HCT116 (cell line): ENCODE results near the gene PSMB7. TPM values are rescaled to one million over a fixed set of nuclear protein-coding genes. Genes with fewer than 3 reads are reported as not detected.

Source experiments
- ATAC-seq: fragments of 200-7000 bp; cut with Tn5 transposase; 2 replicates; pipeline ENCODE4 v1.9.1; 2020; ENCODE audit warnings: mild to moderate bottlenecking, moderate library complexity
- BruUV-seq: library from RNA; stranded (reverse); fragments of 400-500 nt; replicated peaks from 2 replicates; lab custom pipeline; 2021; lab: Mats Ljungman, UMichigan
- CTCF ChIA-PET: fragments of 300-600 bp; sonication (Branson Sonifier 250); formaldehyde crosslinking; loops from one replicate; lab custom pipeline; 2021; ENCODE audit warnings: antibody characterized with exemption; lab: Charles Lee
- POLR2A ChIA-PET: fragments of 300-600, 350-600 bp; sonication (Branson Sonifier 250); formaldehyde crosslinking; loops from one replicate; lab custom pipeline; 2021; ENCODE audit warnings: antibody characterized with exemption; lab: Charles Lee
- RAD21 ChIA-PET, 2 experiments: fragments of 300-600 bp; sonication (Branson Sonifier 250); formaldehyde crosslinking; loops; one replicate each; lab custom pipeline; 2023; ENCODE audit warnings: low total read pairs in 2 of 2; ENCODE audit not compliant: uncharacterized antibody in 2 of 2, unreplicated experiment in 2 of 2, low non-redundant PET in 1 of 2; lab: Charles Lee
- DNase-seq: peaks from one replicate; pipeline ENCODE4 v3.0.0-alpha.2; 2010; ENCODE audit warnings: low read depth, low spot score
- H2AFZ ChIP-seq: fragments of 200-600 bp; shearing (Covaris generic), sonication (generic); 2 replicates; pipeline ENCODE4 v1.6.1; 2017; ENCODE audit warnings: low read depth, mixed run types, mixed read lengths, antibody characterized with exemption, low read length; ENCODE audit not compliant: poor library complexity, severe bottlenecking
- H3K27ac ChIP-seq: 2 replicates; pipeline ENCODE4 v1.5.1; 2012; ENCODE audit warnings: low read depth, low read length
- H3K27me3 ChIP-seq: fragments of 200-600 bp; sonication (generic); 2 replicates; pipeline ENCODE4 v1.6.1; 2016; ENCODE audit warnings: mixed run types, low read length, mixed read lengths; ENCODE audit not compliant: insufficient read depth
- H3K36me3 ChIP-seq, 2 experiments: fragments of 200-500 bp in 1 of 2; fragments of 200-600 bp in 1 of 2; sonication (Bioruptor generic) in 1 of 2; sonication (generic) in 1 of 2; 2 replicates each; pipeline versions ENCODE4 v1.5.1 to v1.6.1; 2014 to 2016; ENCODE audit warnings: low read length in 2 of 2, inconsistent platforms in 1 of 2, mixed read lengths in 1 of 2, mixed run types in 1 of 2; ENCODE audit not compliant: insufficient read depth in 2 of 2, control insufficient read depth in 1 of 2
- H3K4me1 ChIP-seq, 2 experiments: fragments of 200-600 bp in 1 of 2; sonication (generic) in 1 of 2; 2 replicates each; pipeline versions ENCODE4 v1.5.1 to v1.6.1; 2012 to 2017; ENCODE audit warnings: low read length in 2 of 2, inconsistent platforms in 1 of 2, mild to moderate bottlenecking in 1 of 2, mixed read lengths in 1 of 2, mixed run types in 1 of 2, moderate library complexity in 1 of 2; ENCODE audit not compliant: insufficient read depth in 2 of 2, control insufficient read depth in 1 of 2
- H3K4me2 ChIP-seq: fragments of 200-600 bp; sonication (generic); 2 replicates; pipeline ENCODE4 v1.6.1; 2017; ENCODE audit warnings: mixed run types, low read length, mixed read lengths
- H3K4me3 ChIP-seq, 2 experiments: fragments of 200-600 bp in 1 of 2; sonication (generic) in 1 of 2; replicated peaks in 1 of 2; 2 replicates each; pipeline ENCODE4 v1.5.1; 2011 to 2016; ENCODE audit warnings: low read length in 2 of 2, control low read depth in 1 of 2, low read depth in 1 of 2, mild to moderate bottlenecking in 1 of 2, mixed read lengths in 1 of 2, mixed run types in 1 of 2
- H3K79me2 ChIP-seq: fragments of 200-600 bp; sonication (generic); 2 replicates; pipeline ENCODE4 v1.6.1; 2017; ENCODE audit warnings: mild to moderate bottlenecking, mixed run types, low read length, moderate library complexity, mixed read lengths; ENCODE audit not compliant: insufficient read depth
- H3K9ac ChIP-seq: fragments of 200-600 bp; sonication (generic); 2 replicates; pipeline ENCODE4 v1.6.1; 2016; ENCODE audit warnings: low read length, mixed read lengths
- H3K9me2 ChIP-seq: fragments of 200-600 bp; sonication (generic), shearing (Covaris generic); 2 replicates; pipeline ENCODE4 v1.6.1; 2017; ENCODE audit warnings: mixed run types, mild to moderate bottlenecking, moderate library complexity; ENCODE audit not compliant: insufficient read depth
- H3K9me3 ChIP-seq, 2 experiments: fragments of 200-500 bp in 1 of 2; fragments of 200-600 bp in 1 of 2; sonication (Bioruptor generic) in 1 of 2; sonication (generic) in 1 of 2; 2 replicates each; pipeline ENCODE4 v1.6.1; 2014 to 2017; ENCODE audit warnings: low read length in 2 of 2, mixed read lengths in 2 of 2, inconsistent platforms in 1 of 2, low read depth in 1 of 2, mild to moderate bottlenecking in 1 of 2, mixed run types in 1 of 2, moderate library complexity in 1 of 2; ENCODE audit not compliant: control insufficient read depth in 1 of 2, insufficient read depth in 1 of 2
- H4K20me1 ChIP-seq: fragments of 200-600 bp; sonication (generic), shearing (Covaris generic); 2 replicates; pipeline ENCODE4 v1.6.1; 2017; ENCODE audit warnings: mixed run types, mild to moderate bottlenecking, moderate library complexity; ENCODE audit not compliant: insufficient read depth
- CEBPB ChIP-seq: IDR thresholded peaks from 2 replicates; pipeline ENCODE4 v1.6.1; 2012; ENCODE audit warnings: low read depth
- EGR1 ChIP-seq: IDR thresholded peaks from 2 replicates; pipeline ENCODE4 v1.6.1; 2012; ENCODE audit warnings: low read depth
- ELF1 ChIP-seq: IDR thresholded peaks from 2 replicates; pipeline ENCODE4 v1.6.1; 2012; ENCODE audit warnings: low read depth, borderline replicate concordance
- EZH2phosphoT487 ChIP-seq: fragments of 200-600 bp; IDR thresholded peaks from 2 replicates; pipeline ENCODE4 v1.6.1; 2018; ENCODE audit warnings: antibody characterized with exemption, borderline replicate concordance
- FOSL1 ChIP-seq: IDR thresholded peaks from 2 replicates; pipeline ENCODE4 v1.6.1; 2012; ENCODE audit warnings: low read depth
- JUND ChIP-seq: IDR thresholded peaks from 2 replicates; pipeline ENCODE4 v1.6.1; 2012
- POLR2A ChIP-seq: IDR thresholded peaks from 2 replicates; pipeline ENCODE4 v1.7.0; 2011; ENCODE audit warnings: borderline replicate concordance; ENCODE audit not compliant: insufficient read depth, insufficient read length; ENCODE audit errors: extremely low read depth
- POLR2AphosphoS5 ChIP-seq: IDR thresholded peaks from 2 replicates; pipeline ENCODE4 v1.6.1; 2011; ENCODE audit warnings: mild to moderate bottlenecking, low read depth, low read length, moderate library complexity
- RAD21 ChIP-seq: IDR thresholded peaks from 2 replicates; pipeline ENCODE4 v1.6.1; 2012; ENCODE audit warnings: low read depth, mild to moderate bottlenecking
- TCF7L2 ChIP-seq: IDR thresholded peaks from 2 replicates; pipeline ENCODE4 v1.7.0; 2011; ENCODE audit warnings: borderline replicate concordance, inconsistent platforms; ENCODE audit not compliant: insufficient read depth, insufficient read length; ENCODE audit errors: extremely low read depth
- ZNF274 ChIP-seq: fragments of 200-500 bp; sonication (Bioruptor generic); IDR thresholded peaks from 2 replicates; pipeline ENCODE4 v1.6.1; 2014; ENCODE audit warnings: mild to moderate bottlenecking, low read depth, low read length, inconsistent platforms
- intact Hi-C: fragments of 100-400 bp; cut with micrococcal nuclease; formaldehyde crosslinking; loops from 2 replicates; pipeline ENCODE4 v1.10.0; 2022
- total RNA-seq: library from RNA; stranded (reverse); gene quantifications from one replicate; pipeline ENCODE4 v1.2.1, GENCODE V29; 2021; ENCODE audit not compliant: unreplicated experiment
- TF ChIP-seq, protein P1 (sequence below), 3 experiments: fragments of 200-600 bp in 1 of 3; sonication (generic) in 1 of 3; IDR thresholded peaks in 2 of 3; conservative IDR thresholded peaks in 1 of 3; 2 replicates each; pipeline ENCODE4 v1.5.1; 2012 to 2017; ENCODE audit warnings: low read depth in 2 of 3, low read length in 2 of 3, antibody characterized with exemption in 1 of 3, borderline replicate concordance in 1 of 3, control low read depth in 1 of 3, mild to moderate bottlenecking in 1 of 3, mixed read lengths in 1 of 3, mixed run types in 1 of 3, moderate library complexity in 1 of 3; ENCODE audit not compliant: insufficient read depth in 1 of 3
- TF ChIP-seq, protein P2 (sequence below): IDR thresholded peaks from 2 replicates; pipeline ENCODE4 v1.6.1; 2011; ENCODE audit warnings: mild to moderate bottlenecking, low read length, moderate library complexity; ENCODE audit not compliant: insufficient replicate concordance; ENCODE audit errors: extremely low read depth
- TF ChIP-seq, protein P3 (sequence below): IDR thresholded peaks from 2 replicates; pipeline ENCODE4 v1.6.1; 2012

Gene PSMB7
- total RNA-seq, 1 experiment from 2014 or later = 222 TPM

- no peak for TF ChIP-seq CEBPB
- no peaks in the 10 kb centered on the region for H3K27me3 ChIP-seq
- ChIA-PET RAD21 (no interaction called here), POLR2A (no interaction called here), CTCF (no interaction called here)
- H3K9me2 ChIP-seq = no peaks in the 10 kb centered on the region
- intact Hi-C loops = no loop called here
- no peak for DNase-seq
- no peak overlapping the region for H2AFZ ChIP-seq
- H3K79me2 ChIP-seq = peaks cover 60% of the 10 kb centered on the region
- H3K4me1 ChIP-seq = no peaks in the 10 kb centered on the region
- peaks cover 19% of the 10 kb centered on the region; the same call in 1 of the 2 replicates for H4K20me1 ChIP-seq
- ATAC-seq = no peak
- H3K4me2 ChIP-seq = no peak overlapping the region
- no TSS peak for BruUV-seq
- peaks cover 17 to 39% of the 10 kb centered on the region in 2 experiments for H3K36me3 ChIP-seq
- no peak overlapping the region for H3K4me3 ChIP-seq
- no peak overlapping the region for H3K9ac ChIP-seq
- no peaks in the 10 kb centered on the region for H3K9me3 ChIP-seq
- no peak overlapping the region for H3K27ac ChIP-seq
Observed at GRCh38 chr9:124355039-124355940, 60.0 kb downstream of the PSMB7 start.

DNA sequence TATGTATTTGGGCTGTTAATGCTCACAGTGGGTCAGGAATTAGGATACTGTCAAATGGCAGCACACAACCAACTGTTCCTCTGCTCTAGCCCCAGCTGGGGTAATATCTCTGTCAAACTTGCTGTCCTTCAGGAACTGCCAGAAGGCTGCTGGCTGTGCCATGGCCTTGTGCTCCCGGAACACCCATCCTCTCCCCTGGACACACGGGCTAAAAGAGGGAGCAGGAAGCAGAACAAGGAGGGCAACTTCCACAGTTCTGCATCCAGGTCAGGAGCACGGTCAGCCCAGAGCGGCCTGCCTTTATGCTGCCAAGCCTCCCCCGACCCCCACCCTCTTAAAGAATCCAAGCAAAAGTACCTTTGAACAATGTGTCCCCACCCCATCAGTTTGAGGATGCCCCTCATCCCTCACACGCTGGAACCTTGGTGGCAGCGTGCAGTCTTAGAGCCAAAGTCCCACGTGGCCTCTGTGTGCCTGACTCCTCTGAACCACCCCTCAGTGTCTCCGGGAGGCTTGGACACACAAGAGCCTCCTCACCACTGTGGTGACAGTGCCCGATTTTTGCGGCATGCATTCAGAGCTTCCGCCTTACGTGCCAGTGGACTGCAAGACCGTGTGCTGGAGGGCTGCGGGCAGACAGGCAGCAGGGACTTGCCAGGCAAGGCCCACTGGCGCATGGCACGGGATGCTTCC, 60.8 kb downstream of the PSMB7 start:
- Histone ChIP-seq H3K4me2 (no peak overlapping the region), H3K27me3 (no peaks in the 10 kb centered on the region), H3K4me1 (no peaks in the 10 kb centered on the region), H3K79me2 (peaks cover 54% of the 10 kb centered on the region), H3K36me3 (peaks cover 19 to 39% of the 10 kb centered on the region in 2 experiments), H2AFZ (no peak overlapping the region), H3K27ac (no peak overlapping the region), H3K9ac (no peak overlapping the region), H3K4me3 (no peak overlapping the region), H4K20me1 (peaks cover 15% of the 10 kb centered on the region; the same call in 1 of the 2 replicates), H3K9me2 (no peaks in the 10 kb centered on the region), H3K9me3 (no peaks in the 10 kb centered on the region)
- CTCF ChIA-PET = no interaction called here
- POLR2A ChIA-PET = no interaction called here
- no peak for DNase-seq
- RAD21 ChIA-PET = no interaction called here
- no peak for ATAC-seq
- intact Hi-C loops = no loop called here
- BruUV-seq = no TSS peak
- TF ChIP-seq POLR2A (no peak), JUND (no peak), ZNF274 (no peak), RAD21 (no peak), EGR1 (no peak), TCF7L2 (no peak), POLR2AphosphoS5 (no peak), FOSL1 (no peak), EZH2phosphoT487 (no peak), ELF1 (no peak)
- TF ChIP-seq, protein P1, sequence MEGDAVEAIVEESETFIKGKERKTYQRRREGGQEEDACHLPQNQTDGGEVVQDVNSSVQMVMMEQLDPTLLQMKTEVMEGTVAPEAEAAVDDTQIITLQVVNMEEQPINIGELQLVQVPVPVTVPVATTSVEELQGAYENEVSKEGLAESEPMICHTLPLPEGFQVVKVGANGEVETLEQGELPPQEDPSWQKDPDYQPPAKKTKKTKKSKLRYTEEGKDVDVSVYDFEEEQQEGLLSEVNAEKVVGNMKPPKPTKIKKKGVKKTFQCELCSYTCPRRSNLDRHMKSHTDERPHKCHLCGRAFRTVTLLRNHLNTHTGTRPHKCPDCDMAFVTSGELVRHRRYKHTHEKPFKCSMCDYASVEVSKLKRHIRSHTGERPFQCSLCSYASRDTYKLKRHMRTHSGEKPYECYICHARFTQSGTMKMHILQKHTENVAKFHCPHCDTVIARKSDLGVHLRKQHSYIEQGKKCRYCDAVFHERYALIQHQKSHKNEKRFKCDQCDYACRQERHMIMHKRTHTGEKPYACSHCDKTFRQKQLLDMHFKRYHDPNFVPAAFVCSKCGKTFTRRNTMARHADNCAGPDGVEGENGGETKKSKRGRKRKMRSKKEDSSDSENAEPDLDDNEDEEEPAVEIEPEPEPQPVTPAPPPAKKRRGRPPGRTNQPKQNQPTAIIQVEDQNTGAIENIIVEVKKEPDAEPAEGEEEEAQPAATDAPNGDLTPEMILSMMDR (IDR thresholded peaks at IDR 0.05 in 2 of 3, conservative IDR thresholded peaks at IDR 0.05 in 1 of 3; ENCODE audit: borderline replicate concordance in 1 of 3, insufficient read depth in 1 of 3, low read depth in 2 of 3, low read length in 2 of 3) = no peak
- TF ChIP-seq, protein P2, sequence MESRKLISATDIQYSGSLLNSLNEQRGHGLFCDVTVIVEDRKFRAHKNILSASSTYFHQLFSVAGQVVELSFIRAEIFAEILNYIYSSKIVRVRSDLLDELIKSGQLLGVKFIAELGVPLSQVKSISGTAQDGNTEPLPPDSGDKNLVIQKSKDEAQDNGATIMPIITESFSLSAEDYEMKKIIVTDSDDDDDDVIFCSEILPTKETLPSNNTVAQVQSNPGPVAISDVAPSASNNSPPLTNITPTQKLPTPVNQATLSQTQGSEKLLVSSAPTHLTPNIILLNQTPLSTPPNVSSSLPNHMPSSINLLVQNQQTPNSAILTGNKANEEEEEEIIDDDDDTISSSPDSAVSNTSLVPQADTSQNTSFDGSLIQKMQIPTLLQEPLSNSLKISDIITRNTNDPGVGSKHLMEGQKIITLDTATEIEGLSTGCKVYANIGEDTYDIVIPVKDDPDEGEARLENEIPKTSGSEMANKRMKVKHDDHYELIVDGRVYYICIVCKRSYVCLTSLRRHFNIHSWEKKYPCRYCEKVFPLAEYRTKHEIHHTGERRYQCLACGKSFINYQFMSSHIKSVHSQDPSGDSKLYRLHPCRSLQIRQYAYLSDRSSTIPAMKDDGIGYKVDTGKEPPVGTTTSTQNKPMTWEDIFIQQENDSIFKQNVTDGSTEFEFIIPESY = no peak
- TF ChIP-seq, protein P3, sequence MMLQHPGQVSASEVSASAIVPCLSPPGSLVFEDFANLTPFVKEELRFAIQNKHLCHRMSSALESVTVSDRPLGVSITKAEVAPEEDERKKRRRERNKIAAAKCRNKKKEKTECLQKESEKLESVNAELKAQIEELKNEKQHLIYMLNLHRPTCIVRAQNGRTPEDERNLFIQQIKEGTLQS = no peak
